SK-N-SH (cell line): ENCODE data around the gene NIF3L1.

Experiments
- CHD2 ChIP-seq: fragments of 150-350 bp; IDR thresholded peaks from 2 replicates; pipeline ENCODE4 v1.6.1; 2018; ENCODE audit warnings: low read length; ENCODE audit not compliant: partially characterized antibody
- EZH2phosphoT487 ChIP-seq: fragments of 200-600 bp; sonication (generic); IDR thresholded peaks from 2 replicates; pipeline ENCODE4 v1.6.1; 2017; ENCODE audit warnings: low read depth, mixed run types, mild to moderate bottlenecking, antibody characterized with exemption, moderate library complexity, borderline replicate concordance
- FOXJ3 ChIP-seq: sonication (generic); formaldehyde crosslinking; IDR thresholded peaks from 2 replicates; pipeline ENCODE4 v1.5.1; 2020; ENCODE audit warnings: mild to moderate bottlenecking, missing genetic modification reagents
- GATA2 ChIP-seq: sonication (generic); formaldehyde crosslinking; IDR thresholded peaks from 2 replicates; pipeline ENCODE4 v1.5.0; 2020; ENCODE audit warnings: mild to moderate bottlenecking, missing genetic modification reagents
- POLR2AphosphoS5 ChIP-seq: IDR thresholded peaks from 2 replicates; pipeline ENCODE4 v1.6.1; 2012; ENCODE audit warnings: low read depth, low read length
- RCOR1 ChIP-seq: fragments of 150-350 bp; IDR thresholded peaks from 2 replicates; pipeline ENCODE4 v1.6.1; 2017; ENCODE audit warnings: antibody characterized with exemption, low read length
- SIN3A ChIP-seq: IDR thresholded peaks from 2 replicates; pipeline ENCODE4 v1.6.1; 2012; ENCODE audit warnings: low read depth, mild to moderate bottlenecking, low read length, moderate library complexity, borderline replicate concordance
- TF ChIP-seq, protein P1 (sequence below): fragments of 200-600 bp; sonication (generic); IDR thresholded peaks from 2 replicates; pipeline ENCODE4 v1.6.1; 2017; ENCODE audit warnings: antibody characterized with exemption, mild to moderate bottlenecking, moderate library complexity
- TF ChIP-seq, protein P2 (sequence below): IDR thresholded peaks from 2 replicates; pipeline ENCODE4; 2012
- TF ChIP-seq, protein P3 (sequence below): IDR thresholded peaks from 2 replicates; pipeline ENCODE4 v1.6.1; 2012; ENCODE audit warnings: mild to moderate bottlenecking, low read depth, low read length, moderate library complexity

DNA sequence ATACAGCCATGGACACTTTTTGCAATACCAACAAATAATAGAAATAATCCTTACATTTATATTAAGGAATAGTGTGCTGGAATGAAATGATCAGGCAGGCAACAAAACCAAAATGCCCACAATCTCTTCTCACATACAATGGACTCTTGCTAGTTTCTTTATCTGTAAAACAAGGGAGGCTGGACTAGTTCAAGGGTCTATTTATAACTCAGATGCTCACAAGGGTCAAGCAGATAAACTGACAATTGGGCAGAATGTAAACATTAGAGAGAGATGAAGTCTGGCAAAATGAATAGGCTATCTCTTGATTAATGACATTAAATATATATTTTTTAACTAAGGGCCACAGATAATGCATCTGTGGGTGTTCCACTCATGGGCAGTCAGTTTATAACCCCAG lies 11.7 kb upstream of the NIF3L1 start:
- TF ChIP-seq CHD2 (no peak), FOXJ3 (CRISPR knock-in tag) (no peak), SIN3A (no peak), POLR2AphosphoS5 (no peak), GATA2 (CRISPR knock-in tag) (no peak), RCOR1 (no peak), EZH2phosphoT487 (no peak)
- TF ChIP-seq, protein P1, sequence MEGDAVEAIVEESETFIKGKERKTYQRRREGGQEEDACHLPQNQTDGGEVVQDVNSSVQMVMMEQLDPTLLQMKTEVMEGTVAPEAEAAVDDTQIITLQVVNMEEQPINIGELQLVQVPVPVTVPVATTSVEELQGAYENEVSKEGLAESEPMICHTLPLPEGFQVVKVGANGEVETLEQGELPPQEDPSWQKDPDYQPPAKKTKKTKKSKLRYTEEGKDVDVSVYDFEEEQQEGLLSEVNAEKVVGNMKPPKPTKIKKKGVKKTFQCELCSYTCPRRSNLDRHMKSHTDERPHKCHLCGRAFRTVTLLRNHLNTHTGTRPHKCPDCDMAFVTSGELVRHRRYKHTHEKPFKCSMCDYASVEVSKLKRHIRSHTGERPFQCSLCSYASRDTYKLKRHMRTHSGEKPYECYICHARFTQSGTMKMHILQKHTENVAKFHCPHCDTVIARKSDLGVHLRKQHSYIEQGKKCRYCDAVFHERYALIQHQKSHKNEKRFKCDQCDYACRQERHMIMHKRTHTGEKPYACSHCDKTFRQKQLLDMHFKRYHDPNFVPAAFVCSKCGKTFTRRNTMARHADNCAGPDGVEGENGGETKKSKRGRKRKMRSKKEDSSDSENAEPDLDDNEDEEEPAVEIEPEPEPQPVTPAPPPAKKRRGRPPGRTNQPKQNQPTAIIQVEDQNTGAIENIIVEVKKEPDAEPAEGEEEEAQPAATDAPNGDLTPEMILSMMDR, result no peak
- TF ChIP-seq, protein P2, sequence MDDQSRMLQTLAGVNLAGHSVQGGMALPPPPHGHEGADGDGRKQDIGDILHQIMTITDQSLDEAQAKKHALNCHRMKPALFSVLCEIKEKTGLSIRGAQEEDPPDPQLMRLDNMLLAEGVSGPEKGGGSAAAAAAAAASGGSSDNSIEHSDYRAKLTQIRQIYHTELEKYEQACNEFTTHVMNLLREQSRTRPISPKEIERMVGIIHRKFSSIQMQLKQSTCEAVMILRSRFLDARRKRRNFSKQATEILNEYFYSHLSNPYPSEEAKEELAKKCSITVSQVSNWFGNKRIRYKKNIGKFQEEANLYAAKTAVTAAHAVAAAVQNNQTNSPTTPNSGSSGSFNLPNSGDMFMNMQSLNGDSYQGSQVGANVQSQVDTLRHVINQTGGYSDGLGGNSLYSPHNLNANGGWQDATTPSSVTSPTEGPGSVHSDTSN, result no peak
- TF ChIP-seq, protein P3, sequence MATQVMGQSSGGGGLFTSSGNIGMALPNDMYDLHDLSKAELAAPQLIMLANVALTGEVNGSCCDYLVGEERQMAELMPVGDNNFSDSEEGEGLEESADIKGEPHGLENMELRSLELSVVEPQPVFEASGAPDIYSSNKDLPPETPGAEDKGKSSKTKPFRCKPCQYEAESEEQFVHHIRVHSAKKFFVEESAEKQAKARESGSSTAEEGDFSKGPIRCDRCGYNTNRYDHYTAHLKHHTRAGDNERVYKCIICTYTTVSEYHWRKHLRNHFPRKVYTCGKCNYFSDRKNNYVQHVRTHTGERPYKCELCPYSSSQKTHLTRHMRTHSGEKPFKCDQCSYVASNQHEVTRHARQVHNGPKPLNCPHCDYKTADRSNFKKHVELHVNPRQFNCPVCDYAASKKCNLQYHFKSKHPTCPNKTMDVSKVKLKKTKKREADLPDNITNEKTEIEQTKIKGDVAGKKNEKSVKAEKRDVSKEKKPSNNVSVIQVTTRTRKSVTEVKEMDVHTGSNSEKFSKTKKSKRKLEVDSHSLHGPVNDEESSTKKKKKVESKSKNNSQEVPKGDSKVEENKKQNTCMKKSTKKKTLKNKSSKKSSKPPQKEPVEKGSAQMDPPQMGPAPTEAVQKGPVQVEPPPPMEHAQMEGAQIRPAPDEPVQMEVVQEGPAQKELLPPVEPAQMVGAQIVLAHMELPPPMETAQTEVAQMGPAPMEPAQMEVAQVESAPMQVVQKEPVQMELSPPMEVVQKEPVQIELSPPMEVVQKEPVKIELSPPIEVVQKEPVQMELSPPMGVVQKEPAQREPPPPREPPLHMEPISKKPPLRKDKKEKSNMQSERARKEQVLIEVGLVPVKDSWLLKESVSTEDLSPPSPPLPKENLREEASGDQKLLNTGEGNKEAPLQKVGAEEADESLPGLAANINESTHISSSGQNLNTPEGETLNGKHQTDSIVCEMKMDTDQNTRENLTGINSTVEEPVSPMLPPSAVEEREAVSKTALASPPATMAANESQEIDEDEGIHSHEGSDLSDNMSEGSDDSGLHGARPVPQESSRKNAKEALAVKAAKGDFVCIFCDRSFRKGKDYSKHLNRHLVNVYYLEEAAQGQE, result no peak
